Activated naive CD4-positive, alpha-beta T cell treated with anti-CD3 and anti-CD28 coated beads, Interleukin-2, amount 10 ng/mL, durations not matched to agents 7 days and 5 days (primary cell): ENCODE data around the gene CGA.
A peak's percentile ranks its signal among the peaks of the same experiment; 100 is the strongest.

Source experiments
- CTCF ChIA-PET: fragments of 350-600 bp; sonication (Branson Sonifier 250); formaldehyde crosslinking; loops from one replicate; lab custom pipeline; 2021; ENCODE audit warnings: antibody characterized with exemption; lab: Charles Lee
- DNase-seq: peaks from one replicate; pipeline ENCODE4 v3.0.0-alpha.2; 2020
- H3K27ac Mint-ChIP-seq: one replicate; pipeline ENCODE4 v1.8.0; 2021; ENCODE audit warnings: mild to moderate bottlenecking, moderate library complexity, mixed read lengths
- H3K27me3 Mint-ChIP-seq: one replicate; pipeline ENCODE4 v1.8.0; 2021; ENCODE audit warnings: mild to moderate bottlenecking, mixed read lengths
- H3K36me3 Mint-ChIP-seq: one replicate; pipeline ENCODE4 v1.8.0; 2021; ENCODE audit warnings: mixed read lengths
- H3K4me1 Mint-ChIP-seq: one replicate; pipeline ENCODE4 v1.8.0; 2021; ENCODE audit warnings: mixed read lengths
- H3K4me3 Mint-ChIP-seq: one replicate; pipeline ENCODE4 v1.8.0; 2021; ENCODE audit warnings: mild to moderate bottlenecking, moderate library complexity, mixed read lengths
- H3K9me3 Mint-ChIP-seq: one replicate; pipeline ENCODE4 v1.8.0; 2021; ENCODE audit warnings: mixed read lengths

The CGA gene

DNA sequence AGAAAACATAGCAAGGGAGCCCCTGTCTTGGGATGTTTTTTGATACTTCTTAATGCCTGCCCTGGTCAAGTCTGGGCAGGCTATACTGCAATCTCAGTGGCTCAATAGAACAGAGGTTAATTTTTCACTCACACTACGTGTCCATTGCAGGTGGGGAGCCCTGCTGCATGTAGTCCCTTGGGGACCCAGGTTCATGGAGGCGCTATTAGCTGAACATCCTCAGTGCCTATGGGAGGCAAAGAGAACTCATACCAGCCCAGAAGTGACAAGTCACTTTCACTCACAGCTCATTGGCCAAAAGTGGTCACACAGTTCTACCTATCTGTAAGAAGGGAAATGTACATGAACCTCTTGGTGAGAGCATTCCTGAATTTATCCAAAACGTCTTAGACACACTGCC, 23.2 kb downstream of the CGA start:
- H3K27me3 Mint-ChIP-seq = peaks cover 23% of the 10 kb centered on the region
- no peak overlapping the region for H3K4me3 Mint-ChIP-seq
- no peaks in the 10 kb centered on the region for H3K9me3 Mint-ChIP-seq
- DNase-seq = no peak
- H3K36me3 Mint-ChIP-seq = no peaks in the 10 kb centered on the region
- CTCF ChIA-PET = interaction anchor here (1.9 kb wide), 1 partner anchor 8 kb away, joined by 7 read pairs; no protein-coding TSS in a partner anchor
- H3K4me1 Mint-ChIP-seq = peaks cover 2% of the 10 kb centered on the region
- no peak overlapping the region for H3K27ac Mint-ChIP-seq

- Mint-ChIP-seq H3K27ac (no peak overlapping the region), H3K4me1 (peaks cover 2% of the 10 kb centered on the region), H3K9me3 (no peaks in the 10 kb centered on the region), H3K27me3 (peaks cover 23% of the 10 kb centered on the region), H3K36me3 (no peaks in the 10 kb centered on the region), H3K4me3 (no peak overlapping the region)
- no peak for DNase-seq
- CTCF ChIA-PET = interaction anchor here (1.9 kb wide), 1 partner anchor 9 kb away, joined by 7 read pairs; no protein-coding TSS in a partner anchor
Measured at GRCh38 chr6:87070741-87071140, 24.2 kb downstream of the CGA start.

GRCh38 chr6:87068795-87069194, 26.1 kb downstream of the CGA start:
- Mint-ChIP-seq H3K9me3 (no peaks in the 10 kb centered on the region), H3K4me3 (no peak overlapping the region), H3K27ac (no peak overlapping the region), H3K27me3 (peaks cover 23% of the 10 kb centered on the region), H3K36me3 (no peaks in the 10 kb centered on the region), H3K4me1 (peaks cover 2% of the 10 kb centered on the region)
- CTCF ChIA-PET = interaction anchor here (3.6 kb wide), 1 partner anchor 10 kb away, joined by 21 read pairs; no protein-coding TSS in a partner anchor
- DNase-seq = no peak

- Mint-ChIP-seq H3K27ac (no peak overlapping the region), H3K36me3 (no peaks in the 10 kb centered on the region), H3K4me3 (no peak overlapping the region), H3K9me3 (no peaks in the 10 kb centered on the region), H3K4me1 (peaks cover 2% of the 10 kb centered on the region), H3K27me3 (peaks cover 18% of the 10 kb centered on the region)
- CTCF ChIA-PET = interaction anchor here (0.6 to 3.6 kb wide), 8 partner anchors 12 to 1898 kb away, joined by 3 to 21 read pairs (median 3); partner anchors contain the start of gene CGA
- peak; percentile 60 for DNase-seq
Measured at GRCh38 chr6:87066449-87067333, 28.2 kb downstream of the CGA start.

- DNase-seq = no peak
- Mint-ChIP-seq H3K4me1 (peaks cover 2% of the 10 kb centered on the region), H3K9me3 (no peaks in the 10 kb centered on the region), H3K36me3 (no peaks in the 10 kb centered on the region), H3K4me3 (no peak overlapping the region), H3K27me3 (peaks cover 16% of the 10 kb centered on the region), H3K27ac (no peak overlapping the region)
- CTCF ChIA-PET = no interaction called here
Measured at GRCh38 chr6:87065117-87065516, 29.8 kb downstream of the CGA start.

DNA sequence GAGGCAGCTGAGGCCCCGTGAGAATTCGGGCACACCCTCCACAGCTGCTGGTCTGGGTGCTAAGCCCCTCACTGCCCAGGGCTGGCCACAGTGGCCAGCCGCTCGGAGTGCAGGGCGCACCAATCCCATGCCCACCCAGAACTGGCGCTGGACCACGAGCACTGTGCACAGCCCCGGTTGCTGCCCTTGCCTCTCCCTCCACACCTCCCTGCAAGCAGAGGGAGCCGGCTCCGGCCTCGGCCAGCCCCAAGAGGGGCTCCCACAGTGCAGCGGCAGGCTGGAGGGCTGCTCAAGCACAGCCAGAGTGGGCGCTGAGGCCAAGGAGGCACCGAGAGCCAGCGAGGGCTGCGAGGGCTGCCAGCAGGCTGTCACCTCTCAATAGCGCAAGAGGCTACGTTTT, 35.0 kb downstream of the CGA start:
- Mint-ChIP-seq H3K4me3 (no peak overlapping the region), H3K27me3 (peaks cover 11% of the 10 kb centered on the region), H3K9me3 (no peaks in the 10 kb centered on the region), H3K27ac (no peak overlapping the region), H3K36me3 (no peaks in the 10 kb centered on the region), H3K4me1 (no peaks in the 10 kb centered on the region)
- no peak for DNase-seq
- CTCF ChIA-PET = no interaction called here

- no peaks in the 10 kb centered on the region for H3K36me3 Mint-ChIP-seq
- H3K27me3 Mint-ChIP-seq = peaks cover 18% of the 10 kb centered on the region
- H3K9me3 Mint-ChIP-seq = no peaks in the 10 kb centered on the region
- DNase-seq = no peak
- H3K27ac Mint-ChIP-seq = no peak overlapping the region
- CTCF ChIA-PET = no interaction called here
- no peak overlapping the region for H3K4me3 Mint-ChIP-seq
- no peaks in the 10 kb centered on the region for H3K4me1 Mint-ChIP-seq
Measured at GRCh38 chr6:87054143-87054833, 40.6 kb downstream of the CGA start.

DNA sequence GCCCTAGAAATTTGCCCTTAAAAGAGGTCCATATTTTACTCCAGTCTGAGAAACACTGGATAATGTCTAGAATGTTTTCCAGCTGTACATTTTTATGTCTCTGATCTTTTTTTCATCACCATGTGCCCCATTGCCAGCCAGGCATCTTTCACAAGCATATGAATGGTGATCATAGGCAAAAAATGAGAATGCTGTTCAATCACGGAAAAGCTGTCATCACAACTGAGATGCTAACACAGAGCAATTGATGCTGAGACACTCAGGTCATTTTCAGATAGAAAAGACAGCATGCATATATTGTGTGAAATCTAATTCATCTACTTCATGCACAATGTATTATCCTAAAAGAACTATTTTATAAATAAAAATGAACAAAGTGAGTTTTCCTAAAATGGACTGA, 41.6 kb downstream of the CGA start:
- Mint-ChIP-seq H3K27me3 (peaks cover 18% of the 10 kb centered on the region), H3K9me3 (no peaks in the 10 kb centered on the region), H3K36me3 (no peaks in the 10 kb centered on the region), H3K4me3 (no peak overlapping the region), H3K27ac (no peak overlapping the region), H3K4me1 (no peaks in the 10 kb centered on the region)
- DNase-seq = no peak
- CTCF ChIA-PET = no interaction called here

GRCh38 chr6:87049779-87050178, 45.1 kb downstream of the CGA start:
- Mint-ChIP-seq H3K9me3 (no peaks in the 10 kb centered on the region), H3K36me3 (no peaks in the 10 kb centered on the region), H3K27me3 (peaks cover 6% of the 10 kb centered on the region), H3K4me3 (no peak overlapping the region), H3K27ac (no peak overlapping the region), H3K4me1 (no peaks in the 10 kb centered on the region)
- CTCF ChIA-PET = no interaction called here
- no peak for DNase-seq

DNA sequence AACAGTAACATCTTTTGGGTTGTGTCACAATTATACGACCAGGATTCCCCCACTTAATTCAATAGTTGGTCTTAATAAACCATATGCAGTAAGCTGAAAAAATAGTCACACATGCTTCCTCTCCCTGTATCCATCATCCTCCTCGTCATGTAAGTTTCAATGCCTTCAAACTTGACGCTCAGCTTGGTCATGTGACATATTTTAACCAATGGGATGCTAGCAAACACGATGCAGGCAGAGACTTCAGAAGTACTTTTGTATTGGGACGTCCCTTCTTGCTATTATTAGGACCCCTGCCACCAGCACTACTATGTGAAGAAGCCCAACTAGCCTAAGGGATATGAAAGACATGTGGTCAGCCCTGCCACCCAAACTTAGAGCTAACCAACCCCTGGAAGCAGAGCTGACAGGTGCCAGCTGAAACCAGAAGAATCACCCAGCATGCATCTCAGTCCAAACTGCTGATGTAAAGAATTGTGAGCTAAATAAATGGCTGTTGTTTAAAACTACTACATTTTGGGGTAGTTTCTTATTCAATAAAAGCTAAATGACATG, 49.3 kb downstream of the CGA start:
- H3K36me3 Mint-ChIP-seq = no peaks in the 10 kb centered on the region
- no peaks in the 10 kb centered on the region for H3K9me3 Mint-ChIP-seq

DNA sequence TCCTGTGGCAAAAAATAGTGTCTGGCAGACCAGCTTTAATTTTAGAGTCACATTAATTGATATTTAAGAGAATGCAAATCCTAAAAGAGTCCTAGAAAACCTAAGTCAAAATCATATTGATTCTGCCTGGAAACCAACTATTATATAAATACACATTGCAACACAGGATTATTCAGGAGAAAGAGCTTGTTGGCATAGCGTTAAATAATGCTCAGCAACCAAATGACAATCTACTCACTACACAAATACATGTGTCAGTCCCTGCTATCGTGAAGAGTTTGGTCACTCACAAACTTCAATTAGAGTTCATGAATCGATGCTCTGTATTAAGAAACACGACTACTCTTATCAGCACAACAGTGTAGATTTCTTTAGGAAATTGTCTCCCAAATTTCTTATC, 54.2 kb downstream of the CGA start:
- H3K27me3 Mint-ChIP-seq = peaks cover 13% of the 10 kb centered on the region
- no peaks in the 10 kb centered on the region for H3K36me3 Mint-ChIP-seq
- no peak overlapping the region for H3K4me3 Mint-ChIP-seq
- CTCF ChIA-PET = no interaction called here
- no peaks in the 10 kb centered on the region for H3K9me3 Mint-ChIP-seq
- H3K4me1 Mint-ChIP-seq = no peaks in the 10 kb centered on the region
- no peak overlapping the region for H3K27ac Mint-ChIP-seq
- no peak for DNase-seq

More for the DNA sequence above, 49.3 kb downstream of the CGA start:
- no peak overlapping the region for H3K27ac Mint-ChIP-seq
- peaks cover 6% of the 10 kb centered on the region for H3K27me3 Mint-ChIP-seq
- no peaks in the 10 kb centered on the region for H3K4me1 Mint-ChIP-seq
- CTCF ChIA-PET = interaction anchor here (0.5 to 1.1 kb wide), 2 partner anchors 11 to 319 kb away, joined by 3 read pairs; no protein-coding TSS in a partner anchor
- DNase-seq = no peak
- H3K4me3 Mint-ChIP-seq = no peak overlapping the region
